Measurements from ENCODE around the gene S100A9. TPM values are rescaled to one million over a fixed set of nuclear protein-coding genes. Genes with fewer than 3 reads are reported as not detected.

Gene S100A9
- total RNA-seq, 4 donors from 2014 or later, result 33.4 to 175 (median 54.0) TPM

GRCh38 chr1:153333902-153334301 lies 23.8 kb upstream of the S100A9 start:
- intact Hi-C loops (cut with DNase I; ENCODE audit: low total_unique reads), result no loop called here
- Histone ChIP-seq H3K9me3 (no peaks in the 10 kb centered on the region), H3K4me3 (no peak overlapping the region), H3K36me3 (no peaks in the 10 kb centered on the region), H3K27ac (no peak overlapping the region), H3K27me3 (no peaks in the 10 kb centered on the region), H3K4me1 (no peaks in the 10 kb centered on the region)
- TF ChIP-seq POLR2A (IDR thresholded peaks at IDR 0.05) (no peak), CTCF (IDR thresholded peaks at IDR 0.05) (no peak)
- DNase-seq, result no peak

GRCh38 chr1:153336650-153337049 lies 21.0 kb upstream of the S100A9 start:
- TF ChIP-seq CTCF (IDR thresholded peaks at IDR 0.05) (no peak), POLR2A (IDR thresholded peaks at IDR 0.05) (no peak)
- Histone ChIP-seq H3K4me1 (no peaks in the 10 kb centered on the region), H3K9me3 (no peaks in the 10 kb centered on the region), H3K27me3 (no peaks in the 10 kb centered on the region), H3K27ac (no peak overlapping the region), H3K4me3 (no peak overlapping the region), H3K36me3 (no peaks in the 10 kb centered on the region)
- intact Hi-C loops (cut with DNase I; ENCODE audit: low total_unique reads), result no loop called here
- DNase-seq, result no peak

GRCh38 chr1:153337980-153338853 lies 19.4 kb upstream of the S100A9 start:
- Histone ChIP-seq H3K36me3 (no peaks in the 10 kb centered on the region), H3K4me1 (no peaks in the 10 kb centered on the region), H3K9me3 (no peaks in the 10 kb centered on the region), H3K27me3 (no peaks in the 10 kb centered on the region), H3K4me3 (no peak overlapping the region), H3K27ac (no peak overlapping the region)
- no peak for DNase-seq
- intact Hi-C loops (cut with DNase I; ENCODE audit: low total_unique reads), result no loop called here
- no peak for TF ChIP-seq CTCF (IDR thresholded peaks at IDR 0.05)
- no peak for TF ChIP-seq POLR2A (IDR thresholded peaks at IDR 0.05)

- intact Hi-C loops (cut with DNase I; ENCODE audit: low total_unique reads), result no loop called here
- H3K4me1 ChIP-seq, result no peaks in the 10 kb centered on the region
- no peak for TF ChIP-seq CTCF (IDR thresholded peaks at IDR 0.05)
- TF ChIP-seq POLR2A (IDR thresholded peaks at IDR 0.05), result no peak
- no peaks in the 10 kb centered on the region for H3K27me3 ChIP-seq
- DNase-seq, result no peak
- no peaks in the 10 kb centered on the region for H3K9me3 ChIP-seq
- H3K36me3 ChIP-seq, result no peaks in the 10 kb centered on the region
- no peak overlapping the region for H3K4me3 ChIP-seq
- no peak overlapping the region for H3K27ac ChIP-seq
These were observed 17.9 kb upstream of the S100A9 start for GRCh38 chr1:153339802-153340201.

GRCh38 chr1:153340356-153340755 lies 17.3 kb upstream of the S100A9 start:
- H3K27me3 ChIP-seq, result no peaks in the 10 kb centered on the region
- TF ChIP-seq CTCF (IDR thresholded peaks at IDR 0.05) (no peak), POLR2A (IDR thresholded peaks at IDR 0.05) (no peak)
- intact Hi-C loops (cut with DNase I; ENCODE audit: low total_unique reads), result no loop called here

More at GRCh38 chr1:153340356-153340755, 17.3 kb upstream of the S100A9 start:
- Histone ChIP-seq H3K27ac (no peak overlapping the region), H3K4me3 (no peak overlapping the region), H3K9me3 (no peaks in the 10 kb centered on the region), H3K4me1 (no peaks in the 10 kb centered on the region), H3K36me3 (no peaks in the 10 kb centered on the region)
- no peak for DNase-seq
